Measurements from ENCODE around the gene PKP1.

- TF ChIP-seq CTCF (IDR thresholded peaks at IDR 0.05; ENCODE audit: low read length) (no peak), EZH2phosphoT487 (IDR thresholded peaks at IDR 0.05; ENCODE audit: low read length) (no peak), EZH2 (optimal IDR thresholded peaks at IDR 0.05; ENCODE audit: low read depth, low read length) (no peak)
These were observed 95.5 kb downstream of the PKP1 start for GRCh38 chr1:201378804-201379203.

Data from MM.1S (cell line).